Right atrium auricular region (tissue), 2 donors: ENCODE data around the gene CLEC10A. TPM values are rescaled to one million over a fixed set of nuclear protein-coding genes. Genes with fewer than 3 reads are reported as not detected.
"Not testable (repeated sequence)": the region's sequence is repeated elsewhere in the genome, so short reads cannot be mapped to it uniquely, and the experiment has no call there.

Experiments
- DNase-seq: peaks from one replicate; pipeline ENCODE4 v3.0.0-alpha.2; 2019; ENCODE audit warnings: low spot score
- H3K27ac ChIP-seq, 2 donors: fragments of 200-600 bp; sonication (generic); 1 replicate in 1 of 2; 2 replicates in 1 of 2; pipeline ENCODE4 v1.5.1; 2016 to 2019
- H3K27me3 ChIP-seq, 2 donors: fragments of 200-600 bp; sonication (generic); one replicate each; pipeline versions ENCODE4 v1.5.1 to v1.6.0; 2017 to 2019
- H3K36me3 ChIP-seq: fragments of 200-600 bp; sonication (generic); one replicate; pipeline ENCODE4 v1.5.1; 2016
- H3K4me1 ChIP-seq, 2 donors: fragments of 200-600 bp; sonication (generic); one replicate each; pipeline versions ENCODE4 v1.5.1 to v1.6.0; 2017 to 2019
- H3K4me3 ChIP-seq, 2 donors: fragments of 200-600 bp; sonication (generic); 1 replicate in 1 of 2; 2 replicates in 1 of 2; pipeline ENCODE4 v1.5.1; 2017 to 2019; ENCODE audit warnings: mild to moderate bottlenecking in 1 of 2, moderate library complexity in 1 of 2
- H3K9me3 ChIP-seq, 2 donors: fragments of 200-600 bp; sonication (generic); one replicate each; pipeline ENCODE4 v1.5.1; 2019
- total RNA-seq, 2 donors: library from RNA; depleted of rRNA; stranded (reverse); fragments of >200 nt; gene quantifications; one replicate each; pipeline ENCODE4 v1.1.0, GENCODE V29; 2016
- TF ChIP-seq, protein P1 (sequence below), 2 donors: fragments of 200-600 bp; sonication (generic); IDR thresholded peaks; one replicate each; pipeline ENCODE4 v1.5.1; 2019; ENCODE audit warnings: antibody characterized with exemption in 2 of 2

The CLEC10A gene
- total RNA-seq, 2 donors from 2014 or later = 1.4 to 3.6 TPM

- H3K27me3 ChIP-seq = no peaks in the 10 kb centered on the region
- no peaks in the 10 kb centered on the region for H3K4me1 ChIP-seq
- DNase-seq = no peak
- H3K27ac ChIP-seq = no peak overlapping the region
- TF ChIP-seq, protein P1, sequence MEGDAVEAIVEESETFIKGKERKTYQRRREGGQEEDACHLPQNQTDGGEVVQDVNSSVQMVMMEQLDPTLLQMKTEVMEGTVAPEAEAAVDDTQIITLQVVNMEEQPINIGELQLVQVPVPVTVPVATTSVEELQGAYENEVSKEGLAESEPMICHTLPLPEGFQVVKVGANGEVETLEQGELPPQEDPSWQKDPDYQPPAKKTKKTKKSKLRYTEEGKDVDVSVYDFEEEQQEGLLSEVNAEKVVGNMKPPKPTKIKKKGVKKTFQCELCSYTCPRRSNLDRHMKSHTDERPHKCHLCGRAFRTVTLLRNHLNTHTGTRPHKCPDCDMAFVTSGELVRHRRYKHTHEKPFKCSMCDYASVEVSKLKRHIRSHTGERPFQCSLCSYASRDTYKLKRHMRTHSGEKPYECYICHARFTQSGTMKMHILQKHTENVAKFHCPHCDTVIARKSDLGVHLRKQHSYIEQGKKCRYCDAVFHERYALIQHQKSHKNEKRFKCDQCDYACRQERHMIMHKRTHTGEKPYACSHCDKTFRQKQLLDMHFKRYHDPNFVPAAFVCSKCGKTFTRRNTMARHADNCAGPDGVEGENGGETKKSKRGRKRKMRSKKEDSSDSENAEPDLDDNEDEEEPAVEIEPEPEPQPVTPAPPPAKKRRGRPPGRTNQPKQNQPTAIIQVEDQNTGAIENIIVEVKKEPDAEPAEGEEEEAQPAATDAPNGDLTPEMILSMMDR (IDR thresholded peaks at IDR 0.05) = no peak
- no peak overlapping the region for H3K4me3 ChIP-seq
- H3K36me3 ChIP-seq = no peaks in the 10 kb centered on the region
- H3K9me3 ChIP-seq = peaks cover 0 to 6% of the 10 kb centered on the region in 2 donors
Measured at GRCh38 chr17:7094652-7095019, 14.6 kb upstream of the CLEC10A start.

- H3K4me3 ChIP-seq, H3K27me3 ChIP-seq, H3K36me3 ChIP-seq, H3K4me1 ChIP-seq, H3K27ac ChIP-seq, DNase-seq, H3K9me3 ChIP-seq: not testable (repeated sequence)
Measured at GRCh38 chr17:7091311-7092005, 11.4 kb upstream of the CLEC10A start.

DNA sequence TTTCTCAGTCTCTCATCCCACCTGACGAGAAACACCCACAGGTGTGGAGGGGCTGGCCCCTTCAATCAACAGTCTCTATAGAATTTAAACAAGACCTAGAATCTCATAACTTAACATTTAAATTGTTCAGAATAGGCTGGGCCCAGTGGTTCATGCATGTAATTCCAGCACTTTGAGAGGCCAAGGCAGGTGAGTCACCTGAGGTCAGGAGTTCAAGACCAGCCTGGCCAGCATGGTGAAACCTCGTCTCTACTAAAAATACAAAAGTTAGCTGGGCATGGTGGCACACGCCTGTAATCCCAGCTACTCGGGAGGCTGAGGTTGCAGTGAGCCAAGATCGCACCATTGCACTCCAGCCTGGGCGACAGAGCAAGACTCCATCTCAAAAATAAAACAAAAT lies 9.5 kb upstream of the CLEC10A start:
- DNase-seq, H3K36me3 ChIP-seq, H3K4me1 ChIP-seq, H3K4me3 ChIP-seq, H3K9me3 ChIP-seq, H3K27me3 ChIP-seq, H3K27ac ChIP-seq: not testable (repeated sequence)

GRCh38 chr17:7088442-7088841 lies 8.4 kb upstream of the CLEC10A start:
- not testable (repeated sequence) for DNase-seq, H3K4me1 ChIP-seq, H3K27ac ChIP-seq, H3K4me3 ChIP-seq, H3K36me3 ChIP-seq, H3K9me3 ChIP-seq, H3K27me3 ChIP-seq

- Histone ChIP-seq H3K9me3 (no peaks in the 10 kb centered on the region), H3K4me3 (no peak overlapping the region), H3K36me3 (no peaks in the 10 kb centered on the region), H3K27me3 (no peaks in the 10 kb centered on the region), H3K27ac (no peak overlapping the region), H3K4me1 (no peaks in the 10 kb centered on the region)
- DNase-seq = no peak
- TF ChIP-seq, protein P1 (IDR thresholded peaks at IDR 0.05) = no peak
Measured at GRCh38 chr17:7084088-7084487, 4.0 kb upstream of the CLEC10A start.

GRCh38 chr17:7083592-7083991 lies 3.5 kb upstream of the CLEC10A start:
- no peak for DNase-seq
- H3K4me3 ChIP-seq = no peak overlapping the region
- TF ChIP-seq, protein P1 (IDR thresholded peaks at IDR 0.05) = no peak
- H3K27ac ChIP-seq = no peak overlapping the region
- H3K27me3 ChIP-seq = no peaks in the 10 kb centered on the region
- no peaks in the 10 kb centered on the region for H3K9me3 ChIP-seq
- H3K4me1 ChIP-seq = no peaks in the 10 kb centered on the region
- no peaks in the 10 kb centered on the region for H3K36me3 ChIP-seq

- Histone ChIP-seq H3K4me1 (no peaks in the 10 kb centered on the region), H3K9me3 (no peaks in the 10 kb centered on the region), H3K27ac (no peak overlapping the region), H3K4me3 (no peak overlapping the region), H3K27me3 (no peaks in the 10 kb centered on the region), H3K36me3 (no peaks in the 10 kb centered on the region)
- DNase-seq = no peak
- TF ChIP-seq, protein P1 (IDR thresholded peaks at IDR 0.05) = no peak
Measured at GRCh38 chr17:7081341-7082062, 1.5 kb upstream of the CLEC10A start.
